A549 (cell line): ENCODE measurements around the gene TRPM5. TPM values are rescaled to one million over a fixed set of nuclear protein-coding genes. Genes with fewer than 3 reads are reported as not detected.
"Not testable (repeated sequence)": the region's sequence is repeated elsewhere in the genome, so short reads cannot be mapped to it uniquely, and the experiment has no call there.

Experiments used
- ATAC-seq, 2 experiments: fragments of 200-7000 bp in 1 of 2; fragments of >200 bp in 1 of 2; cut with Nextera tagmentation in 1 of 2; cut with Tn5 transposase in 1 of 2; 3 replicates each; pipeline versions ENCODE4 v1.8.0 to v1.9.1; 2018 to 2020; ENCODE audit warnings: mild to moderate bottlenecking in 1 of 2, moderate library complexity in 1 of 2
- CTCF ChIA-PET: fragments of 300-600 bp; sonication (Branson Sonifier 250); formaldehyde crosslinking; extraction: SDS; loops from one replicate; lab custom pipeline; 2021; ENCODE audit warnings: antibody characterized with exemption, inconsistent platforms; lab: Yijun Ruan, JAX
- POLR2A ChIA-PET: fragments of 350-600 bp; formaldehyde crosslinking; extraction: SDS; loops from one replicate; lab custom pipeline; 2021; ENCODE audit warnings: antibody characterized with exemption, inconsistent platforms; lab: Yijun Ruan, JAX
- DNase-seq, 2 experiments: peaks; one replicate each; pipeline versions ENCODE4 v3.0.0 to v3.0.0-alpha.2; 2011 to 2016; ENCODE audit warnings: low read depth in 1 of 2, low spot score in 1 of 2
- FAIRE-seq: peaks from 2 replicates; lab custom pipeline; 2011; peaks lifted over from hg19 to GRCh38; lab: Jason Lieb, UNC
- H3K27ac ChIP-seq, 2 experiments: fragments of >200 bp; sonication (Bioruptor Twin); formaldehyde crosslinking; 3 replicates each; pipeline ENCODE4 v1.5.1; 2016 to 2017
- H3K4me1 ChIP-seq: fragments of >200 bp; sonication (Bioruptor Twin); formaldehyde crosslinking; 3 replicates; pipeline ENCODE4 v1.6.1; 2016
- H3K4me2 ChIP-seq: fragments of >200 bp; sonication (Bioruptor Twin); formaldehyde crosslinking; 3 replicates; pipeline ENCODE4 v1.6.1; 2016
- H3K4me3 ChIP-seq: fragments of >200 bp; sonication (Bioruptor Twin); formaldehyde crosslinking; 3 replicates; pipeline ENCODE4 v1.5.1; 2016
- H3K9me3 ChIP-seq: fragments of >200 bp; sonication (Bioruptor Twin); formaldehyde crosslinking; 3 replicates; pipeline ENCODE4 v1.6.1; 2016
- ATOH8 ChIP-seq: fragments of 250-450 bp; sonication (Bioruptor Pico); IDR thresholded peaks from 2 replicates; pipeline ENCODE4 v1.5.0; 2020; ENCODE audit warnings: low read depth, mild to moderate bottlenecking, moderate library complexity
- BCL3 ChIP-seq: fragments of >200 bp; sonication (Bioruptor Twin); formaldehyde crosslinking; IDR thresholded peaks from 3 replicates; pipeline ENCODE4 v1.6.1; 2016
- CBX2 ChIP-seq: fragments of 200-600 bp; sonication (generic); IDR thresholded peaks from 2 replicates; pipeline ENCODE4 v1.6.1; 2016; ENCODE audit warnings: low read depth, mild to moderate bottlenecking, borderline replicate concordance
- CTCF ChIP-seq: fragments of >200 bp; sonication (Bioruptor Twin); formaldehyde crosslinking; IDR thresholded peaks from 3 replicates; pipeline ENCODE4 v1.5.1; 2016
- EHMT2 ChIP-seq: fragments of 200-600 bp; sonication (generic); IDR thresholded peaks from 2 replicates; pipeline ENCODE4 v1.6.1; 2016; ENCODE audit warnings: antibody characterized with exemption, low read depth, mild to moderate bottlenecking, moderate library complexity
- EP300 ChIP-seq, 2 experiments: fragments of >200 bp; sonication (Bioruptor Twin); formaldehyde crosslinking; IDR thresholded peaks; 2 replicates in 1 of 2; 3 replicates in 1 of 2; pipeline ENCODE4 v1.6.1; 2016 to 2017
- ESRRA ChIP-seq: fragments of 150-350 bp; IDR thresholded peaks from 2 replicates; pipeline ENCODE4 v1.6.1; 2014; ENCODE audit warnings: mild to moderate bottlenecking, low read length, borderline replicate concordance
- GATA3 ChIP-seq: IDR thresholded peaks from 2 replicates; pipeline ENCODE4 v1.6.1; 2012; ENCODE audit warnings: borderline replicate concordance
- HES2 ChIP-seq: fragments of >200 bp; sonication (Bioruptor Twin); formaldehyde crosslinking; IDR thresholded peaks from 2 replicates; pipeline ENCODE4 v1.6.1; 2016
- HOXA7 ChIP-seq: fragments of 250-450 bp; sonication (Bioruptor Pico); IDR thresholded peaks from 2 replicates; pipeline ENCODE4 v1.5.0; 2020; ENCODE audit warnings: mild to moderate bottlenecking, moderate library complexity
- HOXB13 ChIP-seq: fragments of 250-450 bp; sonication (Bioruptor Pico); IDR thresholded peaks from 2 replicates; pipeline ENCODE4 v1.5.0; 2020; ENCODE audit warnings: low read depth, mild to moderate bottlenecking, moderate library complexity
- KDM5A ChIP-seq: fragments of 200-600 bp; sonication (generic); IDR thresholded peaks from 2 replicates; pipeline ENCODE4 v1.6.1; 2016; ENCODE audit warnings: antibody characterized with exemption, mild to moderate bottlenecking
- MYC ChIP-seq: IDR thresholded peaks from 2 replicates; pipeline ENCODE4 v1.6.1; 2012; ENCODE audit warnings: mild to moderate bottlenecking, inconsistent platforms, low read length, improper control_type of control experiment, borderline replicate concordance
- POLR2AphosphoS2 ChIP-seq: conservative IDR thresholded peaks from 2 replicates; pipeline ENCODE4 v1.6.1; 2012; ENCODE audit warnings: low read length, improper control_type of control experiment, inconsistent platforms
- RAD21 ChIP-seq, 2 experiments: fragments of >200 bp in 1 of 2; sonication (Bioruptor Twin) in 1 of 2; formaldehyde crosslinking in 1 of 2; IDR thresholded peaks in 1 of 2; conservative IDR thresholded peaks in 1 of 2; 2 replicates in 1 of 2; 3 replicates in 1 of 2; pipeline ENCODE4 v1.6.1; 2012 to 2018; ENCODE audit warnings: inconsistent platforms in 1 of 2
- RFX5 ChIP-seq: fragments of 450-650 bp; IDR thresholded peaks from 2 replicates; pipeline ENCODE4 v1.7.1; 2014; ENCODE audit warnings: antibody characterized with exemption, mild to moderate bottlenecking, moderate library complexity
- SMC3 ChIP-seq: fragments of >200 bp; sonication (Bioruptor Twin); formaldehyde crosslinking; IDR thresholded peaks from 3 replicates; pipeline ENCODE4 v1.6.1; 2018; ENCODE audit warnings: inconsistent platforms
- SREBF2 ChIP-seq: fragments of 450-650 bp; IDR thresholded peaks from 2 replicates; pipeline ENCODE4 v1.6.1; 2014; ENCODE audit warnings: mild to moderate bottlenecking, moderate library complexity
- TP53 ChIP-seq: fragments of 250-450 bp; sonication (Bioruptor Pico); IDR thresholded peaks from 2 replicates; pipeline ENCODE4 v1.5.0; 2021; ENCODE audit warnings: mild to moderate bottlenecking, moderate library complexity
- USF2 ChIP-seq: fragments of 450-650 bp; IDR thresholded peaks from 2 replicates; pipeline ENCODE4 v1.6.1; 2014; ENCODE audit warnings: antibody characterized with exemption
- ZC3H11A ChIP-seq: fragments of 450-650 bp; IDR thresholded peaks from 2 replicates; pipeline ENCODE4 v1.6.1; 2014; ENCODE audit warnings: antibody characterized with exemption, mild to moderate bottlenecking
- ZNF302 ChIP-seq: fragments of 250-450 bp; sonication (Bioruptor Pico); IDR thresholded peaks from 2 replicates; pipeline ENCODE4 v1.9.0; 2021; ENCODE audit warnings: inconsistent platforms, mild to moderate bottlenecking, moderate library complexity
- ZSCAN20 ChIP-seq: fragments of 250-450 bp; sonication (Bioruptor Pico); IDR thresholded peaks from 2 replicates; pipeline ENCODE4 v1.8.0; 2022; ENCODE audit warnings: mild to moderate bottlenecking, moderate library complexity
- WGBS: methylation state at CpG from one replicate; pipeline ENCODE4 v1.1.6; 2017; ENCODE audit errors: missing lambda C conversion rate; 5-methylcytosine and 5-hydroxymethylcytosine counted together
- polyA plus RNA-seq, 4 experiments: library from polyadenylated mRNA; depleted of rRNA in 3 of 4; stranded (reverse); fragments of >200 nt; fragmentation: RNase III in 1 of 4; extraction: RNeasy Plus Mini Kit Qiagen cat#74134 plus additional on column Dnase treatment in 1 of 4; gene quantifications; 2 replicates in 3 of 4; 3 replicates in 1 of 4; pipeline ENCODE4 v1.2.3, GENCODE V29; 2011 to 2017

The TRPM5 gene
- polyA plus RNA-seq, 2 of the 4 experiments (the other 2 are of a cell fraction), result not detected

- peaks cover 25% of the 10 kb centered on the region; the same call in 2 of the 3 replicates for H3K9me3 ChIP-seq
- no peak for DNase-seq
- ATAC-seq, result no peak
- TF ChIP-seq ZSCAN20 (no peak), EP300 (IDR thresholded peaks at IDR 0.05) (no peak), SMC3 (no peak), EHMT2 (no peak)
- 17% methylated on average over 7 of the region's 7 CpGs for WGBS
- H3K27ac ChIP-seq, result no peak overlapping the region
- no peaks in the 10 kb centered on the region for H3K4me1 ChIP-seq
- H3K4me2 ChIP-seq, result no peak overlapping the region
- ChIA-PET POLR2A (no interaction called here), CTCF (interaction anchor here (0.9 to 1.1 kb wide), 2 partner anchors 19 to 51 kb away, joined by 3 read pairs; no protein-coding TSS in a partner anchor)
- FAIRE-seq, result no peak
- H3K4me3 ChIP-seq, result no peak overlapping the region
Observed at GRCh38 chr11:2480874-2481220, 36.5 kb upstream of the TRPM5 start.

GRCh38 chr11:2480067-2480873 lies 36.0 kb upstream of the TRPM5 start:
- FAIRE-seq, DNase-seq, ATAC-seq, POLR2A ChIA-PET, H3K4me3 ChIP-seq, H3K4me2 ChIP-seq, H3K27ac ChIP-seq, H3K4me1 ChIP-seq: not testable (repeated sequence)
- CTCF ChIA-PET, result interaction anchor here (1.3 to 1.5 kb wide), 2 partner anchors 53 to 408 kb away, joined by 3 read pairs; no protein-coding TSS in a partner anchor
- H3K9me3 ChIP-seq, result peaks cover 25% of the 10 kb centered on the region; the same call in 2 of the 3 replicates
- WGBS, result 35% methylated on average over 6 of the region's 6 CpGs

- peaks cover 25% of the 10 kb centered on the region; the same call in 2 of the 3 replicates for H3K9me3 ChIP-seq
- DNase-seq (no peak), ATAC-seq (no peak), FAIRE-seq (no peak)
- no peak for TF ChIP-seq HOXA7 (CRISPR knock-in tag)
- TF ChIP-seq RFX5, result no peak
- no peak for TF ChIP-seq SMC3
- no peak for TF ChIP-seq ESRRA
- no peak for TF ChIP-seq ZNF302 (CRISPR knock-in tag)
- TF ChIP-seq ATOH8 (CRISPR knock-in tag), result no peak
- no peak for TF ChIP-seq ZC3H11A
- TF ChIP-seq BCL3, result no peak
- TF ChIP-seq EP300 (IDR thresholded peaks at IDR 0.05), result no peak
- ChIA-PET POLR2A (no interaction called here), CTCF (interaction anchor here (1.2 kb wide), 1 partner anchor 53 kb away, joined by 5 read pairs; no protein-coding TSS in a partner anchor)
- no peak overlapping the region for H3K27ac ChIP-seq
- WGBS, result 26% methylated on average over 8 of the region's 8 CpGs
- H3K4me2 ChIP-seq, result no peak overlapping the region
- H3K4me3 ChIP-seq, result no peak overlapping the region
- no peaks in the 10 kb centered on the region for H3K4me1 ChIP-seq
Observed at GRCh38 chr11:2477936-2478335, 33.6 kb upstream of the TRPM5 start.

GRCh38 chr11:2477254-2477653 lies 32.9 kb upstream of the TRPM5 start:
- POLR2A ChIA-PET, result no interaction called here
- CTCF ChIA-PET, result interaction anchor here (1.2 kb wide), 1 partner anchor 54 kb away, joined by 5 read pairs; no protein-coding TSS in a partner anchor
- no peak for ATAC-seq
- no peak for FAIRE-seq
- 50% methylated on average over 3 of the region's 3 CpGs for WGBS
- Histone ChIP-seq H3K4me2 (no peak overlapping the region), H3K4me3 (no peak overlapping the region), H3K4me1 (no peaks in the 10 kb centered on the region), H3K9me3 (peaks cover 25% of the 10 kb centered on the region; the same call in 2 of the 3 replicates), H3K27ac (no peak overlapping the region)
- DNase-seq, result no peak
- TF ChIP-seq USF2 (no peak), HES2 (no peak), HOXB13 (CRISPR knock-in tag) (no peak), CTCF (no peak), TP53 (CRISPR knock-in tag) (no peak), GATA3 (no peak), POLR2AphosphoS2 (no peak), MYC (no peak), KDM5A (no peak), RAD21 (conservative IDR thresholded peaks at IDR 0.05 in 1 of 2, IDR thresholded peaks at IDR 0.05 in 1 of 2) (no peak), CBX2 (no peak), SREBF2 (no peak), ZSCAN20 (no peak)
